H1 (cell line): ENCODE data around the gene UBA5.

ENCODE experiments used
- ASH2L ChIP-seq: fragments of 200-600, 300-600 bp; sonication (generic); IDR thresholded peaks from one replicate; pipeline ENCODE4 v1.7.1; 2017; ENCODE audit warnings: low read length
- ATF3 ChIP-seq: IDR thresholded peaks from 2 replicates; pipeline ENCODE4 v1.6.1; 2011; ENCODE audit warnings: low read depth, mild to moderate bottlenecking, low read length; ENCODE audit not compliant: insufficient read depth
- BACH1 ChIP-seq: IDR thresholded peaks from 2 replicates; pipeline ENCODE4 v1.6.1; 2012; ENCODE audit warnings: low read length, improper control_type of control experiment
- CTCF ChIP-seq, 3 experiments: IDR thresholded peaks; 1 replicate in 2 of 3; 2 replicates in 1 of 3; pipeline versions ENCODE4 v1.5.1 to v1.6.1; 2011; ENCODE audit warnings: low read length in 3 of 3, mild to moderate bottlenecking in 3 of 3, inconsistent platforms in 2 of 3, low read depth in 1 of 3, moderate library complexity in 1 of 3; ENCODE audit not compliant: insufficient read depth in 1 of 3; ENCODE audit errors: control extremely low read depth in 1 of 3
- KDM1A ChIP-seq: fragments of 200-600, 300-600 bp; sonication (generic); IDR thresholded peaks from 2 replicates; pipeline ENCODE4 v1.7.1; 2016; ENCODE audit warnings: mild to moderate bottlenecking, low read length, borderline replicate concordance
- MAX ChIP-seq: IDR thresholded peaks from 2 replicates; pipeline ENCODE4 v1.6.1; 2012; ENCODE audit warnings: inconsistent platforms
- POLR2A ChIP-seq, 2 experiments: IDR thresholded peaks; 1 replicate in 1 of 2; 2 replicates in 1 of 2; pipeline ENCODE4 v1.6.1; 2011; ENCODE audit warnings: low read depth in 2 of 2, low read length in 2 of 2, mild to moderate bottlenecking in 2 of 2; ENCODE audit errors: control extremely low read depth in 1 of 2
- SUZ12 ChIP-seq: fragments of 200-600 bp; sonication (generic); IDR thresholded peaks from 2 replicates; pipeline ENCODE4 v1.6.1; 2012; ENCODE audit warnings: mild to moderate bottlenecking, inconsistent platforms, low read length, moderate library complexity, mixed read lengths
- TAF1 ChIP-seq: IDR thresholded peaks from 2 replicates; pipeline ENCODE4 v1.6.1; 2011; ENCODE audit warnings: mild to moderate bottlenecking, low read depth, low read length

DNA sequence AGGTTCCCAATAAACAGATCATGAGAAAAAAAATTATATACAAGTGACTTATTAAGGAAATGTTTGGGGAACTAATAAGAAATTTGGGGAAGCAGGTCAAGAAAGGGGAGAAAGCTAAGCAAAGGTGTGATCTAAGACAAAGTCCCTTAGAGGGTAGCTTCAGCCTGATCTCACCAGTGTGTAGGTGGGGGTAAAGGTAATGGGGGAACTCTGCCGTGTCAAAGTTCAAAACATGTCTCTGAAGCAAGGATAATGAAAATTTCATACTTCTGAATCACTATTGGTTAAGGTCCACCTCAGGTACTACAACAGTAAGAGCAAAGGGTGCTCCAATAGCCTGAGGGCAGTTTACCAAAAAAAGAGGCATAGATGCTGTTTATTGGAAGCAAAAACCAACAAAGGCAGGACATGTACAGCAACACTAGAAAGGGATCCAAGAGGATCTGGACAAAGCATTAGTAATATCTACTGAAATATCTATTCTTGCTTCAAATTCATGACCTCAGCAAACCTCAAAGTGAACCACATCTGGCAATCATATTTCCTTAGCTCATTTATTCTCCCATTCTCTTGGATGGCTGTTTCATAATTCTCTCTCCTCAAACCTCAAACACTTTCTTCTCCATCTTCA, 7.4 kb upstream of the UBA5 start:
- TF ChIP-seq MAX (no peak), POLR2A (IDR thresholded peaks at IDR 0.05; ENCODE audit: control extremely low read depth in 1 of 2, low read depth in 2 of 2, low read length in 2 of 2) (no peak), KDM1A (no peak), BACH1 (no peak), CTCF (IDR thresholded peaks at IDR 0.05; ENCODE audit: control extremely low read depth in 1 of 3, insufficient read depth in 1 of 3, low read depth in 1 of 3, low read length in 3 of 3) (no peak), TAF1 (no peak), ATF3 (no peak), ASH2L (no peak), SUZ12 (no peak)
